Head of caudate nucleus (tissue), 42 donors: ENCODE data around the gene PACSIN2.
A peak's percentile ranks its signal among the peaks of the same experiment; 100 is the strongest.
"Not testable (repeated sequence)": the region's sequence is repeated elsewhere in the genome, so short reads cannot be mapped to it uniquely, and the experiment has no call there.

ENCODE experiments used
- DNase-seq, 42 donors: peaks; one replicate each; pipeline versions ENCODE4 v3.0.0 to v3.0.0-alpha.2; 2020 to 2021; ENCODE audit warnings: mixed read lengths in 7 of 42
- intact Hi-C: fragments of 100-400 bp; cut with DNase I; formaldehyde crosslinking; loops from one replicate; pipeline ENCODE4 v1.15.0; 2022

PACSIN2 gene

GRCh38 chr22:42936680-42937079 lies 78.3 kb downstream of the PACSIN2 start:
- intact Hi-C loops, result not testable (repeated sequence)
- DNase-seq, result peak in 1 of 42 donors; percentile 6

- DNase-seq, result peak in 1 of 42 donors; percentile 17
- intact Hi-C loops, result no loop called here
These were observed 80.6 kb downstream of the PACSIN2 start for GRCh38 chr22:42934338-42934737.

- intact Hi-C loops, result no loop called here
- peak in 6 of 42 donors; percentile 18 to 41 (median 28) for DNase-seq
These were observed 81.4 kb downstream of the PACSIN2 start for GRCh38 chr22:42933485-42934091.

- intact Hi-C loops, result no loop called here
- DNase-seq, result peak in 1 of 42 donors; percentile 11
These were observed 82.0 kb downstream of the PACSIN2 start for GRCh38 chr22:42932857-42933484.

GRCh38 chr22:42932197-42932519 lies 82.8 kb downstream of the PACSIN2 start:
- no peak for DNase-seq
- intact Hi-C loops, result no loop called here

- peak in 1 of 42 donors; percentile 14 for DNase-seq
- intact Hi-C loops, result no loop called here
These were observed 83.3 kb downstream of the PACSIN2 start for GRCh38 chr22:42931421-42932196.

GRCh38 chr22:42930810-42931420 lies 84.0 kb downstream of the PACSIN2 start:
- intact Hi-C loops, result no loop called here
- peak in 1 of 42 donors; percentile 16 for DNase-seq

- intact Hi-C loops, result no loop called here
- DNase-seq, result no peak
These were observed 85.2 kb downstream of the PACSIN2 start for GRCh38 chr22:42929838-42930155.

GRCh38 chr22:42928969-42929837 lies 85.7 kb downstream of the PACSIN2 start:
- DNase-seq, result peak in 7 of 42 donors; percentile 29 to 65 (median 46)
- intact Hi-C loops, result no loop called here

- DNase-seq, result no peak
- intact Hi-C loops, result no loop called here
These were observed 87.0 kb downstream of the PACSIN2 start for GRCh38 chr22:42927966-42928365.

- no peak for DNase-seq
These were observed 88.2 kb downstream of the PACSIN2 start for GRCh38 chr22:42926768-42927167.

GRCh38 chr22:42926104-42926503 lies 88.8 kb downstream of the PACSIN2 start:
- DNase-seq, result no peak
- intact Hi-C loops, result no loop called here

More at GRCh38 chr22:42926768-42927167, 88.2 kb downstream of the PACSIN2 start:
- intact Hi-C loops, result no loop called here

GRCh38 chr22:42925598-42925997 lies 89.4 kb downstream of the PACSIN2 start:
- intact Hi-C loops, result no loop called here
- DNase-seq, result no peak

GRCh38 chr22:42925031-42925430 lies 89.9 kb downstream of the PACSIN2 start:
- intact Hi-C loops, DNase-seq: not testable (repeated sequence)

- intact Hi-C loops, result no loop called here
These were observed 90.5 kb downstream of the PACSIN2 start for GRCh38 chr22:42924436-42924835.

GRCh38 chr22:42922374-42923191 lies 92.4 kb downstream of the PACSIN2 start:
- intact Hi-C loops, result no loop called here
- no peak for DNase-seq

More at GRCh38 chr22:42924436-42924835, 90.5 kb downstream of the PACSIN2 start:
- no peak for DNase-seq

- intact Hi-C loops, result no loop called here
- DNase-seq, result no peak
These were observed 94.7 kb downstream of the PACSIN2 start for GRCh38 chr22:42920101-42920820.

GRCh38 chr22:42919199-42919598 lies 95.8 kb downstream of the PACSIN2 start:
- intact Hi-C loops, result no loop called here
- no peak for DNase-seq
